ENCODE measurements around the gene DOK5. TPM values are rescaled to one million over a fixed set of nuclear protein-coding genes. Genes with fewer than 3 reads are reported as not detected.

DOK5 gene
- total and polyA plus RNA-seq, 2 of the 8 experiments (the other 6 are each of a cell fraction or from before 2014, with no cell fraction given): 8.9 to 15.0 TPM

GRCh38 chr20:54631059-54631458 lies 155.7 kb downstream of the DOK5 start:
- Histone ChIP-seq H3K9me3 (ENCODE audit: insufficient read depth in 2 of 2, low read depth in 1 of 2, low read length in 1 of 2) (no peaks in the 10 kb centered on the region), H3K14ac (ENCODE audit: insufficient read length) (no peak overlapping the region), H3K79me2 (ENCODE audit: control insufficient read depth in 1 of 2, insufficient read depth in 2 of 2, low read length in 2 of 2) (no peaks in the 10 kb centered on the region)
- TF ChIP-seq KDM4A (IDR thresholded peaks at IDR 0.05; ENCODE audit: low read depth, low read length, severe bottlenecking) (no peak), CBX5 (IDR thresholded peaks at IDR 0.05; ENCODE audit: low read depth, low read length) (no peak), BACH1 (IDR thresholded peaks at IDR 0.05; ENCODE audit: low read length) (no peak)

More at GRCh38 chr20:54631059-54631458, 155.7 kb downstream of the DOK5 start:
- ChIA-PET POLR2A (ENCODE audit: partially characterized antibody) (no interaction called here), CTCF (ENCODE audit: partially characterized antibody) (no interaction called here)
- no peaks in the 10 kb centered on the region for H3K27me3 ChIP-seq (replicated peaks in 1 of 4; ENCODE audit: control insufficient read depth in 3 of 4, extremely low read depth in 1 of 4, insufficient read depth in 3 of 4, low read length in 3 of 4)
- no peaks in the 10 kb centered on the region for H4K20me1 ChIP-seq (replicated peaks in 1 of 2; ENCODE audit: control insufficient read depth in 1 of 2, insufficient read depth in 2 of 2, low read length in 2 of 2)
- no peak overlapping the region for H2BK15ac ChIP-seq (ENCODE audit: low read length)
- H2BK20ac ChIP-seq (ENCODE audit: low read length): no peak overlapping the region
- FAIRE-seq: no peak
- no peak overlapping the region for H2AFZ ChIP-seq (ENCODE audit: low read length)
- H3K36me3 ChIP-seq (ENCODE audit: control insufficient read depth in 2 of 4, insufficient read depth in 4 of 4, low read length in 3 of 4): no peaks in the 10 kb centered on the region; a peak in 1 of 8 replicates
- no peak overlapping the region for H4K8ac ChIP-seq (ENCODE audit: extremely low read depth, insufficient read depth, low read length)
- H2BK120ac ChIP-seq (replicated peaks; ENCODE audit: low read depth, low read length): no peak overlapping the region
- H2BK5ac ChIP-seq (ENCODE audit: low read depth, low read length): no peak overlapping the region
- H3K27ac ChIP-seq (ENCODE audit: low read depth, low read length): no peak overlapping the region
- no peak overlapping the region for H4K5ac ChIP-seq (ENCODE audit: insufficient read length, low read depth, low read length)
- H3K4me2 ChIP-seq (ENCODE audit: insufficient read depth in 1 of 2, low read depth in 2 of 2, low read length in 2 of 2): no peak overlapping the region
- no peak overlapping the region for H3K4ac ChIP-seq (replicated peaks; ENCODE audit: insufficient read length, low read depth, low read length)
- 95% methylated on average over 3 of the region's 3 CpGs; no CpG with 5 or more reads in 1 of the 2 experiments for WGBS, 2 experiments (ENCODE audit: extremely low coverage in 1 of 2, insufficient coverage in 1 of 2, insufficient read length in 1 of 2, insufficient replicate concordance in 2 of 2, low coverage in 1 of 2, low lambda C conversion rate in 2 of 2, missing lambda C conversion rate in 1 of 2)
- peaks cover 0 to 7% (median 2%) of the 10 kb centered on the region in 4 experiments; a peak in 5 of 7 replicates for H3K4me1 ChIP-seq (replicated peaks in 1 of 4; ENCODE audit: control insufficient read depth in 3 of 4, insufficient read depth in 4 of 4, low read length in 3 of 4)
- H4K91ac ChIP-seq (replicated peaks; ENCODE audit: insufficient read length, low read length): no peak overlapping the region
- H2BK12ac ChIP-seq (ENCODE audit: low read depth, low read length): no peak overlapping the region
- no peak overlapping the region for H3K56ac ChIP-seq (replicated peaks; ENCODE audit: insufficient read length, low read depth, low read length)
- H3K9ac ChIP-seq (replicated peaks in 1 of 4; ENCODE audit: extremely low read depth in 1 of 4, low read depth in 3 of 4, low read length in 3 of 4): no peak overlapping the region
- H3K4me3 ChIP-seq (ENCODE audit: extremely low read depth in 1 of 4, insufficient read depth in 2 of 4, low read depth in 3 of 4, low read length in 4 of 4): no peak overlapping the region
- no peaks in the 10 kb centered on the region for H3K23me2 ChIP-seq (ENCODE audit: low read depth, low read length)
- no peak overlapping the region for H3K18ac ChIP-seq (ENCODE audit: extremely low read depth, low read length)
- no peak overlapping the region for H2AK5ac ChIP-seq (ENCODE audit: low read depth, low read length)
- H3K23ac ChIP-seq (ENCODE audit: insufficient read length): no peak overlapping the region
- no peak for DNase-seq (ENCODE audit: low read depth in 1 of 2, low spot score in 2 of 2)
- no peaks in the 10 kb centered on the region for H3K79me1 ChIP-seq (ENCODE audit: low read depth, low read length)
